ENCODE results near the gene ZBTB24. TPM values are rescaled to one million over a fixed set of nuclear protein-coding genes. Genes with fewer than 3 reads are reported as not detected.

The ZBTB24 gene
- total and polyA plus RNA-seq, 2 donors: 9.2 TPM

DNA sequence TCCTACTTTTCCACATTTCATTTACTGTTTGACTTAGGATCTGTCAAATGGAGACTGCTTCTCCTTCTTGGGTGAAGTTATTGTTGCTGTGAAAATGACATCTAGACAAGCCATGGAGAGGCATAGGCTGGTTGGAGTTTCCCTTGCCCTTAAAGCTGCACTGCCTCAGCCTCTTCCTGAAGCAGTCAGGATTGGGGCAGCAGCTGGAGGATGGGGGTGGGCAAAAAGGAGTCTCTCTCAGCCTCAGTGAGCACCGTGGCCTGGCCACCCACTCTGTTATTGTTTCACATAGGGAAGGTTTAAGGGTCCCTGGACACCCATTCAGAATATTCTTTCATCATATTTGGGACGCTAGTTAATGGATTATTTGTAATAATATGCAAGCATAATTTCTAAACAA, 7.7 kb upstream of the ZBTB24 start:
- peak in 1 of 9 donors; percentile 24 for DNase-seq (ENCODE audit: low read depth in 6 of 9, low spot score in 9 of 9)

GRCh38 chr6:109488001-109488400, 5.0 kb upstream of the ZBTB24 start:
- Histone ChIP-seq H3K9me3 (ENCODE audit: control insufficient read depth in 2 of 2, insufficient read depth in 1 of 2, low read length in 1 of 2) (no peaks in the 10 kb centered on the region), H3K4me1 (ENCODE audit: control insufficient read depth in 2 of 2, insufficient read depth in 2 of 2, low read length in 2 of 2) (peaks cover 8 to 16% of the 10 kb centered on the region in 2 donors), H3K27me3 (ENCODE audit: control insufficient read depth in 2 of 2, insufficient read depth in 1 of 2, low read length in 1 of 2) (no peaks in the 10 kb centered on the region), H3K27ac (ENCODE audit: low read depth in 1 of 2, low read length in 1 of 2) (no peak overlapping the region), H3K4me3 (ENCODE audit: low read length in 2 of 2) (no peak overlapping the region), H3K36me3 (ENCODE audit: control insufficient read depth in 2 of 2, insufficient read depth in 2 of 2, low read length in 1 of 2) (no peaks in the 10 kb centered on the region)
- no peak for DNase-seq (ENCODE audit: low read depth in 6 of 9, low spot score in 9 of 9)

More for the DNA sequence above, 7.7 kb upstream of the ZBTB24 start:
- H3K9me3 ChIP-seq (ENCODE audit: control insufficient read depth in 2 of 2, insufficient read depth in 1 of 2, low read length in 1 of 2): no peaks in the 10 kb centered on the region
- peaks cover 8 to 16% of the 10 kb centered on the region in 2 donors for H3K4me1 ChIP-seq (ENCODE audit: control insufficient read depth in 2 of 2, insufficient read depth in 2 of 2, low read length in 2 of 2)
- H3K27me3 ChIP-seq (ENCODE audit: control insufficient read depth in 2 of 2, insufficient read depth in 1 of 2, low read length in 1 of 2): no peaks in the 10 kb centered on the region
- H3K27ac ChIP-seq (ENCODE audit: low read depth in 1 of 2, low read length in 1 of 2): no peak overlapping the region
- 77% methylated on average over 2 of the region's 2 CpGs for WGBS
- H3K4me3 ChIP-seq (ENCODE audit: low read length in 2 of 2): no peak overlapping the region
- H3K36me3 ChIP-seq (ENCODE audit: control insufficient read depth in 2 of 2, insufficient read depth in 2 of 2, low read length in 1 of 2): no peaks in the 10 kb centered on the region

GRCh38 chr6:109486068-109486467, 3.0 kb upstream of the ZBTB24 start:
- no peak for DNase-seq (ENCODE audit: low read depth in 6 of 9, low spot score in 9 of 9)
- no peak overlapping the region for H3K27ac ChIP-seq (ENCODE audit: low read depth in 1 of 2, low read length in 1 of 2)
- 99% methylated on average over 1 of the region's 1 CpG for WGBS

GRCh38 chr6:109485266-109485935, 2.4 kb upstream of the ZBTB24 start:
- Histone ChIP-seq H3K9me3 (ENCODE audit: control insufficient read depth in 2 of 2, insufficient read depth in 1 of 2, low read length in 1 of 2) (no peaks in the 10 kb centered on the region), H3K4me3 (ENCODE audit: low read length in 2 of 2) (no peak overlapping the region), H3K36me3 (ENCODE audit: control insufficient read depth in 2 of 2, insufficient read depth in 2 of 2, low read length in 1 of 2) (peaks cover 0 to 13% of the 10 kb centered on the region in 2 donors), H3K4me1 (ENCODE audit: control insufficient read depth in 2 of 2, insufficient read depth in 2 of 2, low read length in 2 of 2) (peaks cover 16 to 20% of the 10 kb centered on the region in 2 donors), H3K27me3 (ENCODE audit: control insufficient read depth in 2 of 2, insufficient read depth in 1 of 2, low read length in 1 of 2) (no peaks in the 10 kb centered on the region), H3K27ac (ENCODE audit: low read depth in 1 of 2, low read length in 1 of 2) (no peak overlapping the region)
- WGBS: 98% methylated on average over 3 of the region's 3 CpGs
- no peak for DNase-seq (ENCODE audit: low read depth in 6 of 9, low spot score in 9 of 9)

More at GRCh38 chr6:109486068-109486467, 3.0 kb upstream of the ZBTB24 start:
- Histone ChIP-seq H3K36me3 (ENCODE audit: control insufficient read depth in 2 of 2, insufficient read depth in 2 of 2, low read length in 1 of 2) (peaks cover 0 to 8% of the 10 kb centered on the region in 2 donors), H3K27me3 (ENCODE audit: control insufficient read depth in 2 of 2, insufficient read depth in 1 of 2, low read length in 1 of 2) (no peaks in the 10 kb centered on the region), H3K4me3 (ENCODE audit: low read length in 2 of 2) (no peak overlapping the region), H3K4me1 (ENCODE audit: control insufficient read depth in 2 of 2, insufficient read depth in 2 of 2, low read length in 2 of 2) (peaks cover 12 to 20% of the 10 kb centered on the region in 2 donors), H3K9me3 (ENCODE audit: control insufficient read depth in 2 of 2, insufficient read depth in 1 of 2, low read length in 1 of 2) (no peaks in the 10 kb centered on the region)

DNA sequence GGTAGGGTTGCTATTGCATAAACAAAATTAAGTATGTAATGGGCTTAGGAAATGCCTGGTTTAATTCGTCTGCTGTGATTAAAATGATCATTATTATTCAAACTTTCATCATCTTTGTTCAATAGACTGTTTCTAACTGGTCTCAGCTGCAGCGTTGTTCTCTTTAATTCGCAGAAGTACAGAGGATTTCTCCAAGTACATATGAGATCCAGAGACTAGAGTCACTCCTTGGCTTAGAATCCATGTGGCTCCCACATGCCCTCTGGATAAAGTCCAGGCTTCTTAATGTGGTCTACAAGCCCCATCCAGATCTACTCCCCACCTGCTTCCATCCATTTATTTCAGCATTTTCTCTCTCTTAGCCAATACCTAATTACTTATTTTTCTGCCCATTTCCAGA, 1.1 kb upstream of the ZBTB24 start:
- WGBS: 92% methylated on average over 3 of the region's 3 CpGs
- peaks cover 23 to 30% of the 10 kb centered on the region in 2 donors for H3K4me1 ChIP-seq (ENCODE audit: control insufficient read depth in 2 of 2, insufficient read depth in 2 of 2, low read length in 2 of 2)
- H3K4me3 ChIP-seq (ENCODE audit: low read length in 2 of 2): peak overlapping the region in 1 of 2 donors; percentile 89
- H3K36me3 ChIP-seq (ENCODE audit: control insufficient read depth in 2 of 2, insufficient read depth in 2 of 2, low read length in 1 of 2): peaks cover 0 to 19% of the 10 kb centered on the region in 2 donors
- H3K9me3 ChIP-seq (ENCODE audit: control insufficient read depth in 2 of 2, insufficient read depth in 1 of 2, low read length in 1 of 2): no peaks in the 10 kb centered on the region
- DNase-seq (ENCODE audit: low read depth in 6 of 9, low spot score in 9 of 9): no peak
- H3K27me3 ChIP-seq (ENCODE audit: control insufficient read depth in 2 of 2, insufficient read depth in 1 of 2, low read length in 1 of 2): no peaks in the 10 kb centered on the region
- H3K27ac ChIP-seq (ENCODE audit: low read depth in 1 of 2, low read length in 1 of 2): no peak overlapping the region

DNA sequence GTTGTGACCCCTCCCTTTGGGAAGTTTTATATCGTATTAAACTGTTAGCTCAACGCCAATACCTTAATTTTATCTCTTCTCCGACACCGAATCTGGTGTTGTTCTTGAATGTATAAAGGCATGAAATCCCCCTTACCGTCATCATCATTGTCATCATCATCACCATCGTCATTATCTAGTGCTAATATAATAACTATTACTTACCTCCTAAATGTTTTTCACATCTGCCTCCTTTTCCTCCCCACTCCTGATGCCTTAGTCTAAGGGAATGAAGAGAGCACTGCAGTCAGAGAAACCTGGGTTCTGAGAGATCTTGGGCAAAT, 677 bp upstream of the ZBTB24 start:
- Histone ChIP-seq H3K9me3 (ENCODE audit: control insufficient read depth in 2 of 2, insufficient read depth in 1 of 2, low read length in 1 of 2) (no peaks in the 10 kb centered on the region), H3K27me3 (ENCODE audit: control insufficient read depth in 2 of 2, insufficient read depth in 1 of 2, low read length in 1 of 2) (no peaks in the 10 kb centered on the region), H3K27ac (ENCODE audit: low read depth in 1 of 2, low read length in 1 of 2) (no peak overlapping the region), H3K4me3 (ENCODE audit: low read length in 2 of 2) (peak overlapping the region; percentile 42 to 89), H3K36me3 (ENCODE audit: control insufficient read depth in 2 of 2, insufficient read depth in 2 of 2, low read length in 1 of 2) (peaks cover 0 to 19% of the 10 kb centered on the region in 2 donors), H3K4me1 (ENCODE audit: control insufficient read depth in 2 of 2, insufficient read depth in 2 of 2, low read length in 2 of 2) (peaks cover 23 to 31% of the 10 kb centered on the region in 2 donors)
- 12% methylated on average over 6 of the region's 6 CpGs for WGBS
- DNase-seq (ENCODE audit: low read depth in 6 of 9, low spot score in 9 of 9): no peak

GRCh38 chr6:109480993-109481480, 2.0 kb downstream of the ZBTB24 start:
- no peak for DNase-seq (ENCODE audit: low read depth in 6 of 9, low spot score in 9 of 9)
- Histone ChIP-seq H3K9me3 (ENCODE audit: control insufficient read depth in 2 of 2, insufficient read depth in 1 of 2, low read length in 1 of 2) (peaks cover 0 to 2% of the 10 kb centered on the region in 2 donors), H3K27ac (ENCODE audit: low read depth in 1 of 2, low read length in 1 of 2) (no peak overlapping the region), H3K27me3 (ENCODE audit: control insufficient read depth in 2 of 2, insufficient read depth in 1 of 2, low read length in 1 of 2) (no peaks in the 10 kb centered on the region), H3K36me3 (ENCODE audit: control insufficient read depth in 2 of 2, insufficient read depth in 2 of 2, low read length in 1 of 2) (peaks cover 8 to 39% of the 10 kb centered on the region in 2 donors), H3K4me3 (ENCODE audit: low read length in 2 of 2) (no peak overlapping the region), H3K4me1 (ENCODE audit: control insufficient read depth in 2 of 2, insufficient read depth in 2 of 2, low read length in 2 of 2) (peaks cover 31 to 44% of the 10 kb centered on the region in 2 donors)
- WGBS: 96% methylated on average over 7 of the region's 7 CpGs

GRCh38 chr6:109478841-109479624, 4.0 kb downstream of the ZBTB24 start:
- peaks cover 0 to 2% of the 10 kb centered on the region in 2 donors for H3K9me3 ChIP-seq (ENCODE audit: control insufficient read depth in 2 of 2, insufficient read depth in 1 of 2, low read length in 1 of 2)
- peak overlapping the region in 1 of 2 donors; percentile 0 for H3K4me3 ChIP-seq (ENCODE audit: low read length in 2 of 2)
- H3K27me3 ChIP-seq (ENCODE audit: control insufficient read depth in 2 of 2, insufficient read depth in 1 of 2, low read length in 1 of 2): no peaks in the 10 kb centered on the region
- H3K4me1 ChIP-seq (ENCODE audit: control insufficient read depth in 2 of 2, insufficient read depth in 2 of 2, low read length in 2 of 2): peaks cover 31 to 44% of the 10 kb centered on the region in 2 donors
- H3K36me3 ChIP-seq (ENCODE audit: control insufficient read depth in 2 of 2, insufficient read depth in 2 of 2, low read length in 1 of 2): peaks cover 20 to 57% of the 10 kb centered on the region in 2 donors
- no peak overlapping the region for H3K27ac ChIP-seq (ENCODE audit: low read depth in 1 of 2, low read length in 1 of 2)
- no peak for DNase-seq (ENCODE audit: low read depth in 6 of 9, low spot score in 9 of 9)
- WGBS: 94% methylated on average over 5 of the region's 5 CpGs

GRCh38 chr6:109478222-109478805, 4.7 kb downstream of the ZBTB24 start:
- no peaks in the 10 kb centered on the region for H3K27me3 ChIP-seq (ENCODE audit: control insufficient read depth in 2 of 2, insufficient read depth in 1 of 2, low read length in 1 of 2)
- no peak overlapping the region for H3K4me3 ChIP-seq (ENCODE audit: low read length in 2 of 2)
- DNase-seq (ENCODE audit: low read depth in 6 of 9, low spot score in 9 of 9): no peak
- H3K27ac ChIP-seq (ENCODE audit: low read depth in 1 of 2, low read length in 1 of 2): no peak overlapping the region
- peaks cover 0 to 2% of the 10 kb centered on the region in 2 donors for H3K9me3 ChIP-seq (ENCODE audit: control insufficient read depth in 2 of 2, insufficient read depth in 1 of 2, low read length in 1 of 2)
- peaks cover 25 to 65% of the 10 kb centered on the region in 2 donors for H3K36me3 ChIP-seq (ENCODE audit: control insufficient read depth in 2 of 2, insufficient read depth in 2 of 2, low read length in 1 of 2)
- H3K4me1 ChIP-seq (ENCODE audit: control insufficient read depth in 2 of 2, insufficient read depth in 2 of 2, low read length in 2 of 2): peaks cover 31 to 44% of the 10 kb centered on the region in 2 donors
- WGBS: 97% methylated on average over 9 of the region's 9 CpGs
